Left lung (tissue), 10 donors: ENCODE data around the gene OSBPL5. TPM values are rescaled to one million over a fixed set of nuclear protein-coding genes. Genes with fewer than 3 reads are reported as not detected.

ENCODE experiments used
- ATAC-seq: fragments of 200-7000 bp; cut with Tn5 transposase; one replicate; pipeline ENCODE4 v1.9.1; 2020; ENCODE audit warnings: moderate library complexity
- DNase-seq, 4 donors: peaks; one replicate each; pipeline ENCODE4 v3.0.0-alpha.2; 2013 to 2020
- H3K27ac ChIP-seq, 2 donors: fragments of 200-600 bp; sonication (generic) in 1 of 2; one replicate each; pipeline versions ENCODE4 v1.5.0 to v1.8.0; 2020 to 2021
- H3K27me3 ChIP-seq, 2 donors: fragments of 200-600 bp; sonication (generic) in 1 of 2; one replicate each; pipeline versions ENCODE4 v1.5.0 to v1.8.0; 2020 to 2021
- H3K36me3 ChIP-seq, 2 donors: fragments of 200-600 bp; sonication (generic) in 1 of 2; one replicate each; pipeline versions ENCODE4 v1.5.0 to v1.8.0; 2020 to 2021
- H3K4me1 ChIP-seq, 2 donors: fragments of 200-600 bp; one replicate each; pipeline ENCODE4 v1.8.0; 2021
- H3K4me3 ChIP-seq, 2 donors: fragments of 200-600 bp; sonication (generic) in 1 of 2; one replicate each; pipeline versions ENCODE4 v1.5.0 to v1.8.0; 2020 to 2021; ENCODE audit warnings: mild to moderate bottlenecking in 1 of 2
- H3K9me3 ChIP-seq, 2 donors: fragments of 200-600 bp; sonication (generic) in 1 of 2; one replicate each; pipeline versions ENCODE4 v1.5.0 to v1.8.0; 2020 to 2021
- intact Hi-C, 2 donors: fragments of 100-400 bp; cut with DNase I; formaldehyde crosslinking; loops; one replicate each; pipeline versions ENCODE4 v1.11.2 to v1.14.2; 2022
- polyA plus RNA-seq, 6 donors: library from polyadenylated mRNA; unstranded; fragments of 120-200 nt; gene quantifications; one replicate each; pipeline ENCODE4 v1.2.1, GENCODE V29; 2013; ENCODE audit not compliant: insufficient read length in 6 of 6
- total RNA-seq, 2 donors: library from RNA; stranded (reverse); fragmentation: NEBNext Ultra II Directional; extraction: Animal tissue kit (Norgen Biotek cat#: 25700); gene quantifications; one replicate each; pipeline ENCODE4 v1.2.1, GENCODE V29; 2021
- TF ChIP-seq, protein P1 (sequence below), 2 donors: fragments of 200-600 bp; sonication (generic) in 1 of 2; IDR thresholded peaks; one replicate each; pipeline versions ENCODE4 v1.5.0 to v1.8.0; 2021; ENCODE audit warnings: antibody characterized with exemption in 2 of 2
- donor health status: DM: no; HTN: yes; CAD: no.
- donor health status: DM: no; HTN: no; CAD: no.

OSBPL5 gene
- total and polyA plus RNA-seq, 8 donors = 19.5 to 39.6 (median 30.4) TPM

DNA sequence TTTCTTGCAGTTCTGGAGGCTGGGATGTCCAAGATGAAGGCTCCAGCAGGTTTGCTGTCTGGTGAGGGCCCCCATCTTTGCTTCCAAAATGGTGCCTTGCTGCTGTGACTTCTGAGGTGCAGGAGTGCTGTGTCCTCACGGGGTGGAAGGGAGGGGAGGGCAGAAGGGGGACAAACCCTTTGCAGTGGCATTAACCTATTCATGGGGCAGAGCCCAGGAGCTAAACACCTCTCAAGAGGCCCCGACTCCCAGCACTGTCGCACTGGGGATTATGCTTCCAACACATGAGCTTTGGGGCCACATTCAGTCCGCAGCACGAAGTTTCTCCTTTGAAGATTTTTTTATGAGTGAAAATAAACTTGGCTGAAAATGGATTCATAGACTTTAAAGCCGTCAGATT is 25.5 kb upstream of the OSBPL5 start:
- intact Hi-C loops = no loop called here
- Histone ChIP-seq H3K27ac (no peak overlapping the region), H3K36me3 (no peaks in the 10 kb centered on the region), H3K9me3 (no peaks in the 10 kb centered on the region), H3K27me3 (peaks cover 0 to 4% of the 10 kb centered on the region in 2 donors), H3K4me3 (no peak overlapping the region), H3K4me1 (no peaks in the 10 kb centered on the region)
- ATAC-seq = no peak
- TF ChIP-seq, protein P1, sequence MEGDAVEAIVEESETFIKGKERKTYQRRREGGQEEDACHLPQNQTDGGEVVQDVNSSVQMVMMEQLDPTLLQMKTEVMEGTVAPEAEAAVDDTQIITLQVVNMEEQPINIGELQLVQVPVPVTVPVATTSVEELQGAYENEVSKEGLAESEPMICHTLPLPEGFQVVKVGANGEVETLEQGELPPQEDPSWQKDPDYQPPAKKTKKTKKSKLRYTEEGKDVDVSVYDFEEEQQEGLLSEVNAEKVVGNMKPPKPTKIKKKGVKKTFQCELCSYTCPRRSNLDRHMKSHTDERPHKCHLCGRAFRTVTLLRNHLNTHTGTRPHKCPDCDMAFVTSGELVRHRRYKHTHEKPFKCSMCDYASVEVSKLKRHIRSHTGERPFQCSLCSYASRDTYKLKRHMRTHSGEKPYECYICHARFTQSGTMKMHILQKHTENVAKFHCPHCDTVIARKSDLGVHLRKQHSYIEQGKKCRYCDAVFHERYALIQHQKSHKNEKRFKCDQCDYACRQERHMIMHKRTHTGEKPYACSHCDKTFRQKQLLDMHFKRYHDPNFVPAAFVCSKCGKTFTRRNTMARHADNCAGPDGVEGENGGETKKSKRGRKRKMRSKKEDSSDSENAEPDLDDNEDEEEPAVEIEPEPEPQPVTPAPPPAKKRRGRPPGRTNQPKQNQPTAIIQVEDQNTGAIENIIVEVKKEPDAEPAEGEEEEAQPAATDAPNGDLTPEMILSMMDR (IDR thresholded peaks at IDR 0.05) = no peak
- no peak for DNase-seq

DNA sequence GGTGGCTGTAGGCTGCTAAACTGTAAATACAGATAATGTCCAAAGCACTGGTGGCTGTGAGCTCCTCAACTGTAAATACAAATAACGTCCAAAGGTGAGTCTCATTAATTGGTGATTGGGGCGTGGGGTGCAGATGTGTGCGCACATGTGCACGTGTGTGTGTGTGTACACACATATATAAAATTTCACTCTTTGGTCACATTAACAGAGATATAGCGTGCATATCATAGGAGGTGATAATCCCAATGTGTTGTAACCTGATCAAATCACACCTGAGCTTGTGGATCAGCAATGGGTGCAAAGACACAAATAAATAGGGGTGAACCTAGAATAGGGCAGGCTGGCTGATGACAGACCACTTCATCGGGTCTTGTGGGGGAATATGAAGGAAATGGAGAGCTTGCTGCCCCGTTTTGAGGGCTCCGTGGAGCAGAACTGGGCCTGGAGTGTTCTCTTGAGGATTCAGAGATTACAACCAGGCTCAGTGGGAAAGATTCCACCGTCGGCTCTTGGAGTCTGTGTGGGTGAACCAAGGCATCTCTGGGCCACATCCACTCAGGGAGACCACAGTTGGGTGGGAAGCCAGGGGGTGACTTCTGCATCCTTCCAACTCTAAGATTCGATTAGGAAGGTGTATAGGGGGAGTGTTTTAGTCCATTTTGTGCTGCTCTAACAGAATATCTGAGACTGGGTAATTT is 24.9 kb upstream of the OSBPL5 start:
- no peak for ATAC-seq

DNA sequence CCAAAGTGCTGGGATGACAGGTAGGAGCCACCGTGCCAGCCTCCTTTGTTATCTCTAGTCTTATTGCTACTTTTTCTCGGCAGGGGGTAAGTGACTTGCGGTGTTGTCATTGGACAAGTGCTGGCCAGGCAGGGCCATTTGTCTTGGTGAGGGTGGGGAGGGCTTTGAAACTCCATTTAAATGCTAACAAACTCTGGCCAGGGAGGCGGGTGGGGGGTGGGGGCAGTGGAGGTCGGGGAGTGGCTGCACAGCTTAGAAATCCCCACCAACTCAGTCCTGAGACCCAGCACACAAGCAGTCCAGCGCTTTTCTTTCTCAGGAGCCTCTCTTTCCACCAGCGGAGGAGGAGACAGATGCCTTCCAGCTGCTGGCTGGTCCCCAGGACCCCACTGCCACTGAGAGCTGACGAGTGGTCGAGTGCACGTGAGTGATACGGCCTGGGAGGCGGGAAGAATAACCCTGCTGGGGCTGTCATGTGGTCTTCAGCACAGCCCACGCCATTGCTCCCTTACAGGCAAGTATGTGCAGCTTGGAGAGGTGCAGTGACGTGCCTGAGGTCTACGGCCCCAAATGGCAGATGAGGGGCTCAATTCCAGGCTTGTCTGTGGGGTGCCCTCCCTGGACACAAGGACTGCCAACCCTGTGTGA is 24.2 kb upstream of the OSBPL5 start:
- intact Hi-C loops = no loop called here
- H3K9me3 ChIP-seq = no peaks in the 10 kb centered on the region
- DNase-seq (peak in 2 of 4 donors; percentile 46 to 53), ATAC-seq (no peak)
- H3K27ac ChIP-seq = no peak overlapping the region
- no peaks in the 10 kb centered on the region for H3K4me1 ChIP-seq
- H3K36me3 ChIP-seq = no peaks in the 10 kb centered on the region
- TF ChIP-seq, protein P1 (IDR thresholded peaks at IDR 0.05) = no peak
- no peak overlapping the region for H3K4me3 ChIP-seq
- H3K27me3 ChIP-seq = no peaks in the 10 kb centered on the region

More for the DNA sequence above, 24.9 kb upstream of the OSBPL5 start:
- DNase-seq = no peak
- H3K27ac ChIP-seq = no peak overlapping the region
- H3K4me1 ChIP-seq = no peaks in the 10 kb centered on the region
- intact Hi-C loops = no loop called here
- no peaks in the 10 kb centered on the region for H3K36me3 ChIP-seq
- no peaks in the 10 kb centered on the region for H3K27me3 ChIP-seq
- no peaks in the 10 kb centered on the region for H3K9me3 ChIP-seq
- TF ChIP-seq, protein P1 (IDR thresholded peaks at IDR 0.05) = no peak
- H3K4me3 ChIP-seq = no peak overlapping the region

DNA sequence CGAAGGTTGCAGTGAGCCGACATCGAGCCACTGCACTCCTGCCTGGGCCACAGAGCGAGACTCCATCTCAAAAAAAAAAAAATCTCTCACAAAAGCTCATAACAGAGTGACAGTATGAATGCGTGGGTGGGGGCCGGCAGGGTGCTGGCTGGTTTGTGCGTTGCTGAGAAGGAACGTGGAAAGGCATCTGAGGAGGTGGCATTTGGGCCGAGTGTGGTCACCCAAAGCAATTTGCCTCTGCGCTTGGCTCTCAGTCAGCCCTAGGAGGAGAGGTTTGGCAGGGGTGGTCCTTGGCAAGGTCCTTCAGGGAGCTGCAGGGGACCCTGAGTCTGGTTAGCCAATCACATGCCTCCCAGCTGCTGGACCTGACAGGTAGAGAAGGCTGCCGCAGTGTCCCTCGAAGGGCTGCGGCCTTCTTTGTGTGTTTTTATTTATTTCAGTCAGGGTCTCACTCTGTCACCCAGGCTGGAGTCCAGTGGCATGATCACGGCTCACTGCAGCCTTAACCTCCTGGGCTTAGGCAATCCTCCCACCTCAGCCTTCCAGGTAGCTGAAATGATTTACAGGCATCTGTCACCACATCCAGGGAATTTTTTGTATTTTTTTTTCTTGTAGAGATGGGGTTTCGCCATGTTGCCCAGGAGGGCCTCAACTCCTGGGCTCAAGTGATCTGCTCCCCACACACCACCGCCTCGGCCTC is 23.5 kb upstream of the OSBPL5 start:
- H3K27me3 ChIP-seq = no peaks in the 10 kb centered on the region
- no peak overlapping the region for H3K27ac ChIP-seq
- H3K9me3 ChIP-seq = no peaks in the 10 kb centered on the region
- H3K36me3 ChIP-seq = no peaks in the 10 kb centered on the region
- peak in 1 of 4 donors; percentile 61 for DNase-seq
- H3K4me3 ChIP-seq = no peak overlapping the region
- intact Hi-C loops = no loop called here
- TF ChIP-seq, protein P1 (IDR thresholded peaks at IDR 0.05) = no peak
- no peak for ATAC-seq
- no peaks in the 10 kb centered on the region for H3K4me1 ChIP-seq
